HepG2 (cell line): Measurements from ENCODE around the gene TTC17.

Experiments used
- AGO1 ChIP-seq: fragments of 200-400 bp; formaldehyde crosslinking; IDR thresholded peaks from 2 replicates; pipeline ENCODE4 v1.6.1; 2017; ENCODE audit warnings: mild to moderate bottlenecking, low read depth, low read length, moderate library complexity; ENCODE audit not compliant: poor library complexity, severe bottlenecking
- HNRNPK ChIP-seq: fragments of 200-400 bp; formaldehyde crosslinking; IDR thresholded peaks from 2 replicates; pipeline ENCODE4 v1.6.1; 2018; ENCODE audit warnings: low read length, low read depth, moderate library complexity, mild to moderate bottlenecking; ENCODE audit not compliant: poor library complexity, severe bottlenecking
- KDM1A ChIP-seq: IDR thresholded peaks from 2 replicates; pipeline ENCODE4 v1.6.1; 2016; ENCODE audit warnings: missing compliant biosample characterization
- MTA1 ChIP-seq: sonication (generic); formaldehyde crosslinking; IDR thresholded peaks from 2 replicates; pipeline ENCODE4 v1.4.0; 2020; ENCODE audit warnings: missing genetic modification reagents, mild to moderate bottlenecking, borderline replicate concordance
- NFIC ChIP-seq: IDR thresholded peaks from 2 replicates; pipeline ENCODE4 v1.6.1; 2012; ENCODE audit warnings: mild to moderate bottlenecking, low read length, inconsistent platforms
- POLR2AphosphoS2 ChIP-seq: IDR thresholded peaks from 2 replicates; pipeline ENCODE4 v1.6.1; 2011; ENCODE audit warnings: low read depth, low read length, improper control_type of control experiment
- SP2 ChIP-seq: sonication (generic); formaldehyde crosslinking; IDR thresholded peaks from 2 replicates; pipeline ENCODE4 v1.5.1; 2020; ENCODE audit warnings: mild to moderate bottlenecking, missing genetic modification reagents
- ZNF205 ChIP-seq: IDR thresholded peaks from 2 replicates; pipeline ENCODE4 v1.6.1; 2018; ENCODE audit warnings: missing biosample characterization, missing genetic modification reagents
- ZNF317 ChIP-seq: sonication (generic); formaldehyde crosslinking; IDR thresholded peaks from 2 replicates; pipeline ENCODE4 v1.5.0; 2020; ENCODE audit warnings: mild to moderate bottlenecking, missing genetic modification reagents
- TF ChIP-seq, protein P1 (sequence below): sonication (generic); formaldehyde crosslinking; IDR thresholded peaks from 2 replicates; pipeline ENCODE4 v1.5.0; 2020; ENCODE audit warnings: mild to moderate bottlenecking, missing genetic modification reagents, moderate library complexity
- TF ChIP-seq, protein P2 (sequence below): sonication (generic); formaldehyde crosslinking; IDR thresholded peaks from 2 replicates; pipeline ENCODE4 v1.5.1; 2020; ENCODE audit warnings: mild to moderate bottlenecking, missing genetic modification reagents, moderate library complexity
- TF ChIP-seq, protein P3 (sequence below): sonication (generic); formaldehyde crosslinking; conservative IDR thresholded peaks from 2 replicates; pipeline ENCODE4 v1.8.1; 2023; ENCODE audit warnings: missing genetic modification reagents
- TF ChIP-seq, protein P4 (sequence below): sonication (generic); formaldehyde crosslinking; IDR thresholded peaks from 2 replicates; pipeline ENCODE4 v1.4.0; 2020; ENCODE audit warnings: missing genetic modification reagents
- TF ChIP-seq, protein P5 (sequence below): sonication (generic); formaldehyde crosslinking; IDR thresholded peaks from 2 replicates; pipeline ENCODE4 v1.9.0; 2022; ENCODE audit warnings: low read depth, missing genetic modification reagents

DNA sequence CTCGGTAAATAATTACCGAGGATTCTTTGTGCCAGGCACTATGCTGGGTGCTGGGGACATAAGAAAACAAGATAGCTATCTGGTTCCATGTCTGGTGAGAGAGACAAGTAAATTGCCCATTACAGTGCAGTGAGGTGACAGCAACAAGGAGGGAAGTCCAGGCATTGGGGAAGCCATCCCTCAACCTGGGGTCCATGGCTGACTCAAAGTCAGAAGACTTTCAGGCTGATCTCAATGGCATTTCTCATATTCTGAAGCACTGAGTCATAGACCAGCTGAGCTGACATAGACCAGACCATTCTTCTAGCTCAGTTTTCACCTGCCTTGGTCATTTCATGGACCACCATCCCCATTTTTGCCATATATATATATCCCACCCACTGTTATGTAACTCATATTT is 158.8 kb downstream of the TTC17 start:
- no peak for TF ChIP-seq MTA1 (CRISPR knock-in tag)
- TF ChIP-seq, protein P1, sequence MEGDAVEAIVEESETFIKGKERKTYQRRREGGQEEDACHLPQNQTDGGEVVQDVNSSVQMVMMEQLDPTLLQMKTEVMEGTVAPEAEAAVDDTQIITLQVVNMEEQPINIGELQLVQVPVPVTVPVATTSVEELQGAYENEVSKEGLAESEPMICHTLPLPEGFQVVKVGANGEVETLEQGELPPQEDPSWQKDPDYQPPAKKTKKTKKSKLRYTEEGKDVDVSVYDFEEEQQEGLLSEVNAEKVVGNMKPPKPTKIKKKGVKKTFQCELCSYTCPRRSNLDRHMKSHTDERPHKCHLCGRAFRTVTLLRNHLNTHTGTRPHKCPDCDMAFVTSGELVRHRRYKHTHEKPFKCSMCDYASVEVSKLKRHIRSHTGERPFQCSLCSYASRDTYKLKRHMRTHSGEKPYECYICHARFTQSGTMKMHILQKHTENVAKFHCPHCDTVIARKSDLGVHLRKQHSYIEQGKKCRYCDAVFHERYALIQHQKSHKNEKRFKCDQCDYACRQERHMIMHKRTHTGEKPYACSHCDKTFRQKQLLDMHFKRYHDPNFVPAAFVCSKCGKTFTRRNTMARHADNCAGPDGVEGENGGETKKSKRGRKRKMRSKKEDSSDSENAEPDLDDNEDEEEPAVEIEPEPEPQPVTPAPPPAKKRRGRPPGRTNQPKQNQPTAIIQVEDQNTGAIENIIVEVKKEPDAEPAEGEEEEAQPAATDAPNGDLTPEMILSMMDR (CRISPR knock-in tag): no peak
- TF ChIP-seq AGO1: no peak
- TF ChIP-seq KDM1A (CRISPR knock-in tag): no peak
- TF ChIP-seq NFIC: no peak
- TF ChIP-seq, protein P2, sequence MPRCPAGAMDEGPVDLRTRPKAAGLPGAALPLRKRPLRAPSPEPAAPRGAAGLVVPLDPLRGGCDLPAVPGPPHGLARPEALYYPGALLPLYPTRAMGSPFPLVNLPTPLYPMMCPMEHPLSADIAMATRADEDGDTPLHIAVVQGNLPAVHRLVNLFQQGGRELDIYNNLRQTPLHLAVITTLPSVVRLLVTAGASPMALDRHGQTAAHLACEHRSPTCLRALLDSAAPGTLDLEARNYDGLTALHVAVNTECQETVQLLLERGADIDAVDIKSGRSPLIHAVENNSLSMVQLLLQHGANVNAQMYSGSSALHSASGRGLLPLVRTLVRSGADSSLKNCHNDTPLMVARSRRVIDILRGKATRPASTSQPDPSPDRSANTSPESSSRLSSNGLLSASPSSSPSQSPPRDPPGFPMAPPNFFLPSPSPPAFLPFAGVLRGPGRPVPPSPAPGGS (CRISPR knock-in tag): no peak
- TF ChIP-seq, protein P3, sequence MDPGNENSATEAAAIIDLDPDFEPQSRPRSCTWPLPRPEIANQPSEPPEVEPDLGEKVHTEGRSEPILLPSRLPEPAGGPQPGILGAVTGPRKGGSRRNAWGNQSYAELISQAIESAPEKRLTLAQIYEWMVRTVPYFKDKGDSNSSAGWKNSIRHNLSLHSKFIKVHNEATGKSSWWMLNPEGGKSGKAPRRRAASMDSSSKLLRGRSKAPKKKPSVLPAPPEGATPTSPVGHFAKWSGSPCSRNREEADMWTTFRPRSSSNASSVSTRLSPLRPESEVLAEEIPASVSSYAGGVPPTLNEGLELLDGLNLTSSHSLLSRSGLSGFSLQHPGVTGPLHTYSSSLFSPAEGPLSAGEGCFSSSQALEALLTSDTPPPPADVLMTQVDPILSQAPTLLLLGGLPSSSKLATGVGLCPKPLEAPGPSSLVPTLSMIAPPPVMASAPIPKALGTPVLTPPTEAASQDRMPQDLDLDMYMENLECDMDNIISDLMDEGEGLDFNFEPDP: no peak
- TF ChIP-seq HNRNPK: no peak
- TF ChIP-seq POLR2AphosphoS2: no peak
- TF ChIP-seq SP2: no peak
- no peak for TF ChIP-seq ZNF317 (CRISPR knock-in tag)
- TF ChIP-seq, protein P4, sequence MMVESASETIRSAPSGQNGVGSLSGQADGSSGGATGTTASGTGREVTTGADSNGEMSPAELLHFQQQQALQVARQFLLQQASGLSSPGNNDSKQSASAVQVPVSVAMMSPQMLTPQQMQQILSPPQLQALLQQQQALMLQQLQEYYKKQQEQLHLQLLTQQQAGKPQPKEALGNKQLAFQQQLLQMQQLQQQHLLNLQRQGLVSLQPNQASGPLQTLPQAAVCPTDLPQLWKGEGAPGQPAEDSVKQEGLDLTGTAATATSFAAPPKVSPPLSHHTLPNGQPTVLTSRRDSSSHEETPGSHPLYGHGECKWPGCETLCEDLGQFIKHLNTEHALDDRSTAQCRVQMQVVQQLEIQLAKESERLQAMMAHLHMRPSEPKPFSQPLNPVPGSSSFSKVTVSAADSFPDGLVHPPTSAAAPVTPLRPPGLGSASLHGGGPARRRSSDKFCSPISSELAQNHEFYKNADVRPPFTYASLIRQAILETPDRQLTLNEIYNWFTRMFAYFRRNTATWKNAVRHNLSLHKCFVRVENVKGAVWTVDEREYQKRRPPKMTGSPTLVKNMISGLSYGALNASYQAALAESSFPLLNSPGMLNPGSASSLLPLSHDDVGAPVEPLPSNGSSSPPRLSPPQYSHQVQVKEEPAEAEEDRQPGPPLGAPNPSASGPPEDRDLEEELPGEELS (CRISPR knock-in tag): no peak
- TF ChIP-seq ZNF205 (CRISPR knock-in tag): no peak
- TF ChIP-seq, protein P5, sequence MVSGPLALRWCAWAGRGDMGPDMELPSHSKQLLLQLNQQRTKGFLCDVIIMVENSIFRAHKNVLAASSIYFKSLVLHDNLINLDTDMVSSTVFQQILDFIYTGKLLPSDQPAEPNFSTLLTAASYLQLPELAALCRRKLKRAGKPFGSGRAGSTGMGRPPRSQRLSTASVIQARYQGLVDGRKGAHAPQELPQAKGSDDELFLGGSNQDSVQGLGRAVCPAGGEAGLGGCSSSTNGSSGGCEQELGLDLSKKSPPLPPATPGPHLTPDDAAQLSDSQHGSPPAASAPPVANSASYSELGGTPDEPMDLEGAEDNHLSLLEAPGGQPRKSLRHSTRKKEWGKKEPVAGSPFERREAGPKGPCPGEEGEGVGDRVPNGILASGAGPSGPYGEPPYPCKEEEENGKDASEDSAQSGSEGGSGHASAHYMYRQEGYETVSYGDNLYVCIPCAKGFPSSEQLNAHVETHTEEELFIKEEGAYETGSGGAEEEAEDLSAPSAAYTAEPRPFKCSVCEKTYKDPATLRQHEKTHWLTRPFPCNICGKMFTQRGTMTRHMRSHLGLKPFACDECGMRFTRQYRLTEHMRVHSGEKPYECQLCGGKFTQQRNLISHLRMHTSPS (CRISPR knock-in tag): no peak
